Stimulated activated CD8-positive, alpha-beta memory T cell treated with anti-CD3 and anti-CD28 coated beads, Interleukin-12 subunit alpha, Interleukin-12 subunit beta, amount 100 ng/mL, for 1 hour (primary cell): ENCODE measurements around the gene C2orf76.
A peak's percentile ranks its signal among the peaks of the same experiment; 100 is the strongest.
"Not testable (repeated sequence)": the region's sequence is repeated elsewhere in the genome, so short reads cannot be mapped to it uniquely, and the experiment has no call there.

Experiments used
- DNase-seq: peaks from one replicate; pipeline ENCODE4 v3.0.0-alpha.2; 2020; ENCODE audit warnings: low read depth

Gene C2orf76

DNA sequence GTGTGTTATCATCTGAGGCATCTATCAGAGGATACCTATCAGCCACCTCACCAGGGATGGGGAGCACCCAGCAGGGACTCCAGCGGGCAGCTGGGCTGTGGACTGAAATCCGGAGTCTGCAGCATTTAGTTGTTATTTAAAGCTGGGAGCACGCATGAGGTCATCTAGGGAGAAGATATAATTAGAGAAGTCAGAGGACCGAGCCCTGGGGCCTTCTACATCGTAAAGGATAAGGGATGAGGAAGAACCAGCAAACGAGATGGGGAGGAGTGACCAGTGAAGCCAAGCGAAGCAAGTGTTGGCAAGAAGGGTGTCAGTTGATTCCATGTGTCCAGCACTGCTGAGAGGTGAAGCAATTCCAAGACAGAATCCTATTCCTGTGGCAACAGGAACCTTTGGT, 72.7 kb downstream of the C2orf76 start:
- no peak for DNase-seq

DNA sequence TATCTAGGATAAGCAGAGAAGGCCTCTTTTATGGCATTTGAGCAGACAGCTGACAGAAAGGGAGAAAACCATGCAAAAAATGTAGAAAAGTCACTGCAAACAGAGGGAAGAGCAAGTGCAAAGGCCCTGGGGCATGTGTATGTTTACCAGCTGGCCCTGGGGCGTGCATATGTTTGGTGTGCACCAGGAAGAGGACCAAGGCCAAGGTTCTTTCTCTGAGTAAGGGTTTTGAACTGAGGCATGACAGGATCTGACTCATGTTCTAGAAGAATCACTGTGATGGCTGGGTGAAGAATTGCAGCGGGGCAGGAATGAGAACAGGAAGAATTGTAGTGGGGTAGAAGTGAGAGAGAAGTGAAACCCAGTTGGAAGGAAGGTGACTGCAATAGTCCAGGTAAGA, 73.4 kb downstream of the C2orf76 start:
- no peak for DNase-seq

DNA sequence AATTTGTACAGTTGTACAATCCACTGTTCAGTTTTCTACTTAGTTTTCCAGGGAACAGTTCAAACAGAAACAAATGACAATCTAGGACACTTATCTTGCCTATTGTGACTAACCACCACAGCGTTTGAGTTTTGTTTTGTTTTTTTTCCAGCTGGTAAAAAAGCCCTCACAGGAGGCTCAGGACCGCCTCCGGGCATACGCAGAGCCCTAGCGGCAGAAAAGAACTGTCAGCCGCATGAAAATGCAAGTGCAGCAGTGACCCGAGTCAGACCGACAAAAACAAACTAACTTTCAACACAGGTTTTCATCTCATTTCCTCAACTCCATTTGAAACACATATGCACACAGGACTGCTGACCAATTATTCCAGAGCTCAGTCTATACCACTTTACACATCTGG, 74.4 kb downstream of the C2orf76 start:
- DNase-seq, result no peak

DNA sequence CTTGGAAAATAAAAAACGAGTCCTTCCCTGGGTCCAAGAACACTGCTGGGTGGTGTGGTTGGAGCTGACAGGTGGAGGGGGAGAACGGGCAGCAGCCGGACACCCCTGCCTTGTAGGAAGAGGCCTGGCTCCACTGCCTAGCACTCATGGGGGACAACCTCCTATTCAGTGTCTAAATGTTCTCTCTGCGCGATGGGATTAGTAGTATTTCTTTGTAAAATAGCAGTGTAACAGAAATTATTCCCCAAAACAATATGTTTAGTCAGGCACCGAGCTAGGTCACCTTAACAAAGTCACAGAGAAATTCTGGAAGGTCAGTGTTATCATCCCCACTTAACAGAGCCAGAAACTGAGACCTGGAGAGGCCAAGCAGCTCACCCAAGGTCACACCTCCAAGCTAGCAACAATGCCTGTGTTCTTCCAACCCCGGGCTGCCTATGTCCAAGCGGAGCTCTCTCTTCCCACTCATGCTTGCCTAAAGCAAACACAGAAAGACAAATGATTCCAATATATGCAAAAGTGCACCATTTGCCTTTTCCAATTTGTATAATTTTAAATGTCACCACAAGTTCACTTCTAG, 75.0 kb downstream of the C2orf76 start:
- no peak for DNase-seq

DNA sequence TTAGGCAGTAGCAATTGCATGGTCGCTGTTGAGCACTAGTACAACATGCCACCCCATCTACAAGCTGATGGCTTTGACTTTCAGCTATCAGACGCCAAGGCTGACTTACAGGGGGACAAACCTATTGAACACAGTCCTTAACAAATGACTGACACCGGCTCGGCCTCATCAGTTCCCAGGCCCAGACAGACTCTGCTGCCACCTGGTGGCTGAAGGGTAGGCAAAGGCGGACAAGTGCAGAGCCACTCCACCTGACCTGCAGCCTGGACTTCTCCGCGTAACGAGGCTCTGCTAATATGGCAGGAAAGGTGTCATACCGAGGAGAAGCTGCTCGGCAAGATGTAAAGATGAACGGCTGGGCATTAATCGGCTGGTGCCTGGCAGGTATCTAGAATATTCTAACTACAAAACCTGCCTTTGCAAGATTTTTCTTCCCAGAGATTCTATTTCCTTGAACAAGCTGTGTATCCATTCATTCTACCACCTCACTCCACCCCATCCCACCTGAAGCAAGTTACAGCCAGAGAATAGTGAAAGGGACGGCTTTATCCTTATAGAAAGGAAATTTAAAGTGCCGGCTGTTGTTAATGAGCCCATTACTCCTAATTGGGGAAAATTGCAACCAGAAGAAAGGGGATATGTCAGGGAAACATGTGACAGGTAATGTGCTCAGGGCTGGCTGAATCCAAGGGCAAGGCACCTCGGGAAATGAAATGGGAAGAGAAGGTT, 75.6 kb downstream of the C2orf76 start:
- DNase-seq, result peak; percentile 51

DNA sequence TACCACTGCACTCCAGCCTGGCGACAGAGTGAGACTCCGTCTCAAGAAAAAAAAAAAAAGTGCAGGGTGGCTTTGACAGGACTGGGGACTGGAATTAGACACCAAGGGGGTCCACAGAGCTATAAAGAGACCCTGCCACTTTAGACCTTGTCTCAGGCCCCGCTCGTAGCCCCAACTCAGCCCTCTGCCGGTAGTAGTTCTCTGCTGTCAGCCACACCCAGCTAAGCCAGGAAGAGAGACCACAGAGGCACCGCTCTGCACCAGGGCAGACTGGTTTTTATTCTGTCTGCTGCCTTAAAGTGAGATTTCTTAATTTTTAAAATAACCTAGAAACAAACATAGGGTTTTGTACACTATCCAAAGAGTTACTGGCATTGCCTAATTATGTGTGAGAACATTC, 77.0 kb downstream of the C2orf76 start:
- no peak for DNase-seq

DNA sequence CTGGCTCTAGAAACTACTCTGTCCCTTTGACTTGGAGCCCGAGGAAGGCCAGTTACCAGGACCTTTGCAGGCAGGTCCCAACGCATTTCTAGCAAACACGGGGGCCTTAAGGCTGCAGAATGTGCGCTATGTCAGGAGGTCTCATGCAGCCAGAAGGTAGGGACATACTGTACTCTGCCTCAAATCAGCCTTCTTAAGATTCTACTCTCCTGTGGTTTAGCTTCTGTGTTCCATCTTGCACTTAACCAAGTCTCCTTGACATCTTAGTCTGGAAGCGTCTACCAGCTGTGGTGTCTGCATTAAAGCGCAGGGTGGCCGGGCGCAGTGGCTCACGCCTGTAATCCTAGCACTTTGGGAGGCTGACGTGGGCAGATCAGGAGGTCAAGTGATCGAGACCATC, 77.5 kb downstream of the C2orf76 start:
- no peak for DNase-seq

DNA sequence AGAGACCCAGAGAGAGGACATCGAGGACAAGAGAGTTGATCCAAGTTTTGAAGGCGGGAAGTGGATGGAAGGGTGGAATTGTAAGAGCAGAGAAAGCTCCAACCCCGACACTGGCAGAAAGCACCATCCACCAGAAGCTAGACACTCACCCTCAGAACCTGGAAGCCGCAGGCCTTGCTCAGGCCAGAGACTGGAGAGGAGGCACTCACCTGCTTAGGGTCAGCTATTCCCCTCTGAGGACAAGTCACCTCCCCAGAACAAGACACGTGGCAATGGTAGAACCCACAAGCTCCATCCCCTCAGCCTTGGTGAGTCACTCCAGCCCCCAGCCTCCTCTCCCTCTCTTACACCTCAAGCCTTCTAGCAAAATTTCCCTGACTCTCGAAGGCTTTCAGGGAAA, 78.1 kb downstream of the C2orf76 start:
- DNase-seq, result no peak

DNA sequence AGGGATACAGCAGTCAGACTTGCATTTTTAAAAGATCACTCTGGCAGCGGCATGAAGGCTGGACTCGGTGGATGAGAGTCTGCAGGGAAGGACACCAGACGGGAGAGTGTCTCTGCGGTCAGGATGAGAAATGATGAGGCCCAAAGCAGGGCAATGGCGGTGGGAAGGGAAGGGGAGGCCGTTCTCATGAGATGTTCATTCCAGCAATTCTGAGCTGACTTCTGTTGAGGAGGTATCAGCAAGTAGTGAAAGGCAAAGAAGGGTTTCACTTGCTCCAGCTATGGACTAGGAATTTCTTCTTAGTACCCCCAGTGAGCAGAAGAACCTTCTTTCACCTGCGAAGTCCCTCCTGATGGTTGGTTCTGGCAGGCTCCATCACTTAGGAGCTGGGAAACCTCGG, 80.0 kb downstream of the C2orf76 start:
- DNase-seq, result no peak

DNA sequence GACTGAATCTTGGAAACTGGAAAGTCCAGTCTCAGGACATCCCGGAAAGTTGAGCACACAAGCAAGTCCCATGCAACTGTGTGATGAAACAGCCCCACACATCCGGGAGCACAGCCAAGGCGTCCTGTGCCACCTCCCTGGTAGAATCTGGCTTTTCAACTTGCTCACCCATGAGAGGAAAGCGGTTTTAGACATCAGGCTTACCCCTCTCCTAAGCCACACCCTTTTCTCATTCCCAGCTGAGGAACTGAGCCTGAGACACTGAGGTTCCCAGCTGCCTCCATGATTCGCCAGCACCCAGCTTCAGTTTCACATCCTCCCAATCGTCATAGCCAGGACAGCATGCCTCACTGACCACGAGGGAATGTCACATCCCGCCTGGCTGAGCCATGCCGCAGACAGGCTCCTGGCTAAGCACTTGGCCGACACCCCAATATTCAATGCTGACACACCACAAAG, 82.7 kb downstream of the C2orf76 start:
- DNase-seq, result no peak

DNA sequence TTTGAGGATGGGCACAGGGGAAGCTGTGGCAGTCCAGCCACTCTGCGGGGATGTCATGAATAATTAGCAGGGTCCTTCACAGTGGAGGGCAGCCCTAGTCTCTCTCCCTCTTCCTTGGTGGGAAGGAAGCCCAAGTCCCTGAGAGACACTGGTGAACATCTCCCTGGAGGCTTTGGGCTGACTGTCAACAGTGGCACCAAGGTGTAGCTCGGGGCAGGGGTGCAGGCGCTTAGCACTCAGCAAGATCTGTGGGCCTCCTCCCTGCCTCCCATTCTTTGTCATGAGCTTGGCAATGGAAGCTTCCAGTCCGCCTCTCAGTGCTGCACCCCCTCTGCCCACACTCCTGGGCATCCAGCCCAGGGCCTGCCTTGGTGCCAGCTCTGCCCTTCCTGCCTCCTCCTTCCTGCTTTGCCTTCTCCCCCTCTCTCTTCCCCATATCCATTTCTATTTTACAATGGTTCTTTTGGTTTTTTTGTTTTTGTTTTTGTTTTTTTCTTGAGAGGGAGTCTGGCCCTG, 83.6 kb downstream of the C2orf76 start:
- no peak for DNase-seq

DNA sequence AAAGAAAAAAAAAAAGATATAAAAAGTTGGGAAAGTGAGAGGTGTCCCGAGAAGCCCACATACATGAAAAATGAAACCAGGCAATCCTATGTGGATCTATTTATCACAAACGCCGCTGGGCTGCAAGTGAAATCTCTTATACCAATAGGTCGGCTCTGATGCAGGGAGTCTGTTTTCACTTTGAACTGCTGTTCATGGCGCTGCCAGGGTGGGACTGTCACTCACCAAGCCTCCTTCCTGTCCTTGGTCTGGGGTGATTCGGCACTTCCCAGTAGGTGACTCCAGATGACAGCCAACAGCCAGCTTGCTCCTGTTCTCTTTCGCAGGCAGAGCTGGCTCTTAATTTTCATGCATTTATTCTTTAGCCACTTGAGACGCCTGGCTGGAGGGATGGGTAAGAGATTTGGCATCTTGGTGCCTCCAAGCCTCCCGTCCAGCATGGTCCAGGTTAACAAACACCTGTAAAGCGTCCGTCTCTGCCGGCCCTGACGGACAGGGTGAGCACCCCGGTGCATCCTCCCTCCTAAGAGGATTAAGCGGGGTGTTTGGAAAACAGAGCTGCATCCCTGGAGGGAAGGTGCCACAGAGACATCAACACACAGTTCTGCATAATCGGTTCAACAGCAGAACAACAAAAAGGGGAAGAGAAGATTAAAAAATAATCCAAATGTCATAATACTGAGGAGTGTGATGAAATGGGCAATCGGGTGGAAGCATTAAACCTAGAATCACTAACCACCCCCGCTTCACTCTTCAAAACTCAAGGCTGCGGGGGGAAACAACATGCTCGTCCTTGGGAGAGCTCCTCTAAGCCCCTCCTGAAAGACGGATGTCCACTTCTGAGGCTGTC, 84.3 kb downstream of the C2orf76 start:
- DNase-seq, result no peak

DNA sequence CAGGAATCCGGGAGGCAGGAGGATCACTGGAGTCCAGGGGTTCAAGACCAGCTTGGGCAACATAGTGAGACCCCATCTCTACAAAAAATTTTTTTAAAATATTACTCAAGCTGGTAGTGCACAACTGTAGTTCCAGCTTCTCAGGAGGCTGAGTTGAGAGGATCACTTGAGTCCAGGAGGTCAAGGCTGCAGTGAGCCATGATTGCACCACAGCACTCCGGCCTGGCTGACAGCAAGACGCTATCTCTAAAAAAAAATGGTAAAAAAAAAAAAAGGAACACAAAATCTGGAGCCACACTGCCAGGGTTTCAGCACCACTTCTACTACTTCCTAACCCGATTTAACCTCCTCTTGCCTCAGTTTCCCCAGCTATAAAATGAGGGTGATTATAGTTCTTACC, 86.0 kb downstream of the C2orf76 start:
- DNase-seq, result no peak

DNA sequence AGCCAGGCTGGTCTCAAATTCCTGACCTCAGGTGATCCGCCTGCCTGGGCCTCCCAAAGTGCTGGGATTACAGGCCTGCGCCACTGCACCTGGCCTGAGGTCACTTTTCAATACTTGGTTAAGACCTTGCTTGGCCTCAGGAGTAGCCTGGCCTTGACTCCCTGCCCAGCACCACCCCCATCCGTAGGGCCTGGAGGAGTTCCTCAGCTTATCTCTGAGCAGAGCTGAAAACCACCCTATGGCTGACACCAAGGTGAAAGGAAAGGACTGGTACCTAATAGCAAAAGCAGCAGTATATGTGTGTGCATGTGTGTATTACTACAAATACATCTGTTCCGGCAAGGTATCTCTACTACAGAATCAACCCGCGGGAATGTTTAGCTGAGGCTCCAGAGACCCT, 87.0 kb downstream of the C2orf76 start:
- no peak for DNase-seq

DNA sequence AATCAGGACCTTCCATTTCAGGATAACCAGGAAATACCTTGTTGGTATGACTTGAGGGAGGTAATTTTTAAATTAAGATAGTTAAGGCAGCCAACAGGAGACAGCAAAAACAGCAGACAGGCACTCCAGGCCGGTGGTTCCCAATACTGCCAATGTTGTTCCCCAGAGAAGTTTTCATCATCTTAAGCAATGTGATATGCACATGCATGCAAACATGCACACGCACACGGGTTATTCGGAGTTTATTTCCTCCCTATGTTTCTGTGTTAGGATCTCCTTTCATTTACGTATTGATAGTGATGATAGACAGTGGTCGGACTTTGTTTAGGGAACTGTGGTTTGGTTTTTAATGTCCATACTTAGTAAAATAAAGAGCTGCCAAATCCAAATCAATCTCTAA, 87.7 kb downstream of the C2orf76 start:
- DNase-seq, result no peak

DNA sequence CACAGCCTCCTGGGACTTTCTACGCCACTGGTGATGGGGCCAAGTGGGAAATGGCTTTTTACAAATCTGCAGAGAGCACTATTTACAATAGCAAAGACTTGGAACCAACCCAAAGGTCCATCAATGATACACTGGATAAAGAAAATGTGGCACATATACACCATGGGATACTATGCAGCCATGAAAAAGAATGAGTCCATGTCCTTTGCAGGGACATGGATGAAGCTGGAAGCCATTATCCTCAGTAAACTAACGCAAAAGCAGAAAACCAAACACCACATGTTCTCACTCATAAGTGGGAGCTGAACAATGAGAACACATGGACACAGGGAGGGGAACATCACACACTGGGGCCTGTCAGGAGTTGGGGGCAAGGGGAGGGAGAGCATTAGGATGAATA, 88.2 kb downstream of the C2orf76 start:
- DNase-seq, result not testable (repeated sequence)

DNA sequence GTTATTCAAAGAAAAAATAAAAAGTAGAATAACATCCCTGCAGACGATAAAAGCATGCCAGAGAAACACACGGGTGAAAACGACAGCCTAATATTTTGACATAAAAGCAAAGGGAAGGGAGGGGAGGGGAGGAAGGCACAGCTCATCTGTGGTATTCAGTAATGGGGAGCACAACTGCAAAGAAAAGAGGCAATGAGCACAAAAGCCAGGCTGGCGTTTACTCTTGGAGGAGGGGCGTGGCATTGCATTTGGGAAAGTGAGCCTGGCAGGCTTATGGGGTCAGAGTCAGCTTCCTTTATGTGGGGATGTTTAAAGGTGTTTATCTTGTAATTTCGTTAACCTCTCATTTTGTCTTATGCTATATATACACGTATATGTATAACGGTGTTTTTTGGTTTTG, 89.8 kb downstream of the C2orf76 start:
- DNase-seq, result no peak

DNA sequence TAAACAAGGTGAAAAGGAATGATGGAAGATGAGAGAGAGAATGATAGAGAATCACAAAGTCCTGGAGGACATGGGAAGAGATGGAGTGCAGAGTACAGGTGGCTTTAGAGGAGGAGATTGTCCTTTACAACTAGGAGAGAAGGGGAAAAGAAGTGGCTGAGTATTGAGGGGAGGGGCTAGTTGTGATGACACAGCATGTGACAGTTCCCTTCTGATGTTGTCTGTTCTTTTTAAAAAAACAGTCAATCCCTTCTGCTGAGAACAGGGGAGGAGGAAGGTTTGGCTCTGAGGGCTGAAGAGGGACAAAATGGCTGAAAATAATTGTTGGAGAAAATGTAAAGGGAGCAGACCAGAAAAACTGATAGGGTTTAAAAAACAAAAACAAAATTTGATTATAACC, 99.0 kb downstream of the C2orf76 start:
- DNase-seq, result no peak

DNA sequence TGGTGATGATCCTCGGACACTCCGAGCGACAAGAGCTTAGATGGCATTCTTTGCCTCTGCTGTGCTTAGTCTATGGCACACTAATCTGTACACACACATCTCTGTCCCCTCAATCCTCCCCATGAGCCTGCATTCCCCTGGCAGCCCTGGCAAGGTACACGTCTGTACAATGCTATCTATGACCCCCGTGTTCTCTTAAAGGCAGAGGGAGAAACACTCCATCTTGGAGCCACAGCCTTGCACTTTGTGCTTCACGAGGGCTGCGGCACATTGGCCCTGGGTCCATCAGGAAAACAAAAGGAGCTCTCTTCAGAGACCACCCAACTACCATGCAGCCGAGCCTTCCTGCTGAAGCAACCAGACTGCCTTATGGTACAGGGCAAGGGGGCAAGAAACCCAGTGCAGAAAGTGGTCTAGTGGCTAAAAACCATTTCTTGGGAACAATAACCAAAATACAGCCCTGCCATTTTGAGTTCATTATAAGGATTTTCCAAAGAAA, 100.5 kb downstream of the C2orf76 start:
- DNase-seq, result no peak

DNA sequence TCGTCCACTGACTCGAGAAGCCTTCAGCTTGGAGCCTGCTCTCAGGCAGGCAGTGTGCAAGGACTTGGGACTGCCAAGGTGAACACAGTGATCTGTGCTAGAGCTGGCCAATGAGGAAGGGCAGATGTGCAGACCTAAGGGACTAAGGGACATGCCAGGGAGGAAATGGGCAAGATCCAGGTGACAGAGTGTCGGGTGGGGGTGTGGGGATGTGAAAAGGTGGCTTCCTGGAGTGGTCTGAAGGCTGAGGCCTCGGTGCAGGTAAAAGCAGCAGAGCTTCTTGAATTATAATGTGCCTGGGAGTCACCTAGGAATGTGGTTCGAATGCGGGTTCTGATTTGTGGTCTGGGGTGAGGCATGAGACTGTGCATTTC, 101.0 kb downstream of the C2orf76 start:
- no peak for DNase-seq

DNA sequence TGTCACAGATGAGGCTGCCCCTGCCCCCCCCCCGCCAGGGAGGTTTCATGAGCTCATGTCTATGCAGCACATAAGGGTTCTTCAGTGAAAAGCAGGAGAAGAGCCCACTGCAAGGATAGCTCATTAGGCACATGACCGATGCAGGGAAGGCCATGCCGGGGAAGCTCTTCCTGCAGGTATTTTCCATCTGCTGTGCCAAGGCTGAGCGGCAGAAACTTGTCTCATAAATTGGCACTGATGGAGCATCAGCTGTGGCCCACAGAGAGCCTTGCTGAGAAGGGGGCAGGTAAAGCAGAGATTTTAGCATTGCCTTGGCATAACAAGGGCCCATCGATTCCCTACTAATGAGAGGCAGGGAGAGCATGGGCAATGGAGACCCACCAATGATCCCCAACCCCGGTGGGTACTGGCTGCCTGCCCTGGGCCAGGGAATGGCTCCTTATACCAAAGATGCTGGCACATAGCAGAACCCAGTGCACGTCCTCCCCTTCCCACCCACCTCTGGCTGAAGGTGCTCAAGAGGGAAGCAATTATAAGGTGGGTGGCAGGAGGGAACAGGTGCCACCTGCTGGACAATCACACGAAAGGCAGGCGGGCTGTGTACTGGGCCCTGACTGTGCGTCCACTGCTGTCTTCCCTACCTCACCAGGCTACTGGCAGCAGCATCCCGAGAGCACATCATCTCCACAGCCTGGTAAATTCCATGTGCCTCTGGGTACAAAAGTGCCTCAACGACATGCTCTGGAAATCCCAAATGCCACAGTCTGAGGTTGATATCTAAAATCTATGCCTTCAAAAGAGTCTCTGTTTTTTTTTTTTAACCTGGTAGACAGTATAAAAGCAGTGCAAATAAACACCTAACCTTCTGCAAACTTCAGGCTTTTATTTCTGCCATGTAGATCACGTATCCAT, 101.6 kb downstream of the C2orf76 start:
- DNase-seq, result no peak

DNA sequence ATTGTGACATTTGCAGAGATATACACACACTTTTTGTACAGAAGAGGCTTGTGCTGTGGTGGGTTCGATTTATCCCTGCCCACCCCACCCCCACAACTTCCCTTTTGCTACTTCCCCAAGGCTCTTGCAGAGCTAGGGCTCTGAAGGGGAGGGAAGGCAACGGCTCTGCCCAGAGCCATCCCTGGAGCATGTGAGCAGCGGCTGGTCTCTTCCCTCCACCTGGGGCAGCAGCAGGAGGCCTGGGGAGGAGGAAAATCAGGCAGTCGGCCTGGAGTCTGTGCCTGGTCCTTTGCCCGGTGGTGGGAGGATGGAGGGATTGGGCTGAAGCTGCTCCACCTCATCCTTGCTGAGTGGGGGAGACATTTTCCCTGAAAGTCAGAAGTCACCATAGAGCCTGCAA, 103.0 kb downstream of the C2orf76 start:
- DNase-seq, result no peak
